HG02759 (cell line): ENCODE data around the gene SYP.

Source experiments
- ATAC-seq: cut with Tn5 transposase; IDR thresholded peaks from one replicate; pipeline ENCODE4 v1.9.1; 2021; ENCODE audit warnings: mild to moderate bottlenecking, moderate library complexity; ENCODE audit not compliant: unreplicated experiment

Gene SYP

GRCh38 chrX:49221868-49222267 lies 21.9 kb upstream of the SYP start:
- ATAC-seq, result no peak

- no peak for ATAC-seq
These were observed 20.1 kb upstream of the SYP start for GRCh38 chrX:49220100-49220499.

GRCh38 chrX:49214996-49215526 lies 15.1 kb upstream of the SYP start:
- ATAC-seq, result no peak

- ATAC-seq, result no peak
These were observed 14.4 kb upstream of the SYP start for GRCh38 chrX:49214416-49214815.

GRCh38 chrX:49212861-49213260 lies 12.9 kb upstream of the SYP start:
- ATAC-seq, result no peak

GRCh38 chrX:49212209-49212608 lies 12.2 kb upstream of the SYP start:
- ATAC-seq, result no peak

GRCh38 chrX:49211074-49211473 lies 11.1 kb upstream of the SYP start:
- ATAC-seq, result no peak

- no peak for ATAC-seq
These were observed 10.4 kb upstream of the SYP start for GRCh38 chrX:49210406-49210805.

GRCh38 chrX:49209434-49210251 lies 9.7 kb upstream of the SYP start:
- no peak for ATAC-seq

GRCh38 chrX:49208399-49208798 lies 8.4 kb upstream of the SYP start:
- no peak for ATAC-seq

- no peak for ATAC-seq
These were observed 6.5 kb upstream of the SYP start for GRCh38 chrX:49206543-49206942.

- no peak for ATAC-seq
These were observed 5.5 kb upstream of the SYP start for GRCh38 chrX:49205443-49205842.

- no peak for ATAC-seq
These were observed 4.7 kb upstream of the SYP start for GRCh38 chrX:49204709-49205108.

- ATAC-seq, result no peak
These were observed 4.0 kb upstream of the SYP start for GRCh38 chrX:49204017-49204416.

GRCh38 chrX:49203536-49203935 lies 3.5 kb upstream of the SYP start:
- ATAC-seq, result no peak

GRCh38 chrX:49202022-49202421 lies 2.0 kb upstream of the SYP start:
- ATAC-seq, result no peak

- no peak for ATAC-seq
These were observed 738 bp downstream of the SYP start for GRCh38 chrX:49199315-49199595.

GRCh38 chrX:49198540-49199314 lies 1.3 kb downstream of the SYP start:
- no peak for ATAC-seq

GRCh38 chrX:49197543-49198087 lies 2.4 kb downstream of the SYP start:
- no peak for ATAC-seq

GRCh38 chrX:49193542-49193964 lies 6.4 kb downstream of the SYP start:
- no peak for ATAC-seq

GRCh38 chrX:49192722-49193328 lies 7.2 kb downstream of the SYP start:
- ATAC-seq, result no peak
